ENCODE data around the gene CMTM8.
"Not testable (repeated sequence)": the region's sequence is repeated elsewhere in the genome, so short reads cannot be mapped to it uniquely, and the experiment has no call there.

The CMTM8 gene

GRCh38 chr3:32387512-32387911 is 149.0 kb downstream of the CMTM8 start:
- Histone ChIP-seq H3K4me2 (ENCODE audit: low read length) (no peak overlapping the region), H2AFZ (ENCODE audit: low read depth, low read length) (no peak overlapping the region), H3K4me3 (ENCODE audit: low read length) (no peak overlapping the region), H3K9me3 (ENCODE audit: insufficient read depth, low read length) (no peaks in the 10 kb centered on the region), H4K20me1 (ENCODE audit: insufficient read depth, low read length) (no peaks in the 10 kb centered on the region), H3K79me2 (ENCODE audit: low read length) (peaks cover 11% of the 10 kb centered on the region), H3K36me3 (replicated peaks; ENCODE audit: low read depth, low read length) (no peaks in the 10 kb centered on the region), H3K27ac (ENCODE audit: low read length) (no peak overlapping the region), H3K4me1 (ENCODE audit: low read length) (peaks cover 6% of the 10 kb centered on the region), H3K27me3 (ENCODE audit: low read depth, low read length) (peaks cover 14% of the 10 kb centered on the region), H3K9ac (ENCODE audit: low read length) (no peak overlapping the region)
- TF ChIP-seq CTCF (IDR thresholded peaks at IDR 0.05; ENCODE audit: low read depth, low read length) (no peak), EZH2phosphoT487 (IDR thresholded peaks at IDR 0.05; ENCODE audit: low read depth) (no peak)

- H3K9ac ChIP-seq (ENCODE audit: low read length); H3K4me3 ChIP-seq (ENCODE audit: low read length); H3K4me2 ChIP-seq (ENCODE audit: low read length); H2AFZ ChIP-seq (ENCODE audit: low read depth, low read length); H3K27ac ChIP-seq (ENCODE audit: low read length); H3K9me3 ChIP-seq (ENCODE audit: insufficient read depth, low read length); H3K36me3 ChIP-seq (replicated peaks; ENCODE audit: low read depth, low read length); H4K20me1 ChIP-seq (ENCODE audit: insufficient read depth, low read length); H3K27me3 ChIP-seq (ENCODE audit: low read depth, low read length): not testable (repeated sequence)
- peaks cover 16% of the 10 kb centered on the region for H3K4me1 ChIP-seq (ENCODE audit: low read length)
- H3K79me2 ChIP-seq (ENCODE audit: low read length), result peaks cover 32% of the 10 kb centered on the region
Observed at GRCh38 chr3:32389577-32389976, 151.1 kb downstream of the CMTM8 start.

- Histone ChIP-seq H4K20me1 (ENCODE audit: insufficient read depth, low read length) (0 out of 2 replicates have a peak, but pooled peaks cover 7% of the 10 kb centered on the region), H3K9me3 (ENCODE audit: insufficient read depth, low read length) (no peaks in the 10 kb centered on the region), H3K79me2 (ENCODE audit: low read length) (peaks cover 52% of the 10 kb centered on the region), H2AFZ (ENCODE audit: low read depth, low read length) (peak within 1 kb of the TSS; percentile 56), H3K9ac (ENCODE audit: low read length) (peak within 1 kb of the TSS; percentile 84), H3K27ac (ENCODE audit: low read length) (peak within 1 kb of the TSS; percentile 27; the same call in 1 of the 2 replicates), H3K4me1 (ENCODE audit: low read length) (peaks cover 16% of the 10 kb centered on the region), H3K4me3 (ENCODE audit: low read length) (peak within 1 kb of the TSS; percentile 76), H3K4me2 (ENCODE audit: low read length) (peak within 1 kb of the TSS; percentile 86), H3K27me3 (ENCODE audit: low read depth, low read length) (no peaks in the 10 kb centered on the region), H3K36me3 (replicated peaks; ENCODE audit: low read depth, low read length) (peaks cover 6% of the 10 kb centered on the region)
- TF ChIP-seq CTCF (IDR thresholded peaks at IDR 0.05; ENCODE audit: low read depth, low read length) (peak; percentile 40), EZH2phosphoT487 (IDR thresholded peaks at IDR 0.05; ENCODE audit: low read depth) (no peak)
Observed at GRCh38 chr3:32391643-32392535, 153.4 kb downstream of the CMTM8 start, which contains the start of gene CMTM7. Gene CMTM7, plus strand, starts transcription at chr3:32391853. Its CDS starts 54 bp downstream, at chr3:32391907.

- Histone ChIP-seq H3K27me3 (ENCODE audit: low read depth, low read length) (no peaks in the 10 kb centered on the region), H2AFZ (ENCODE audit: low read depth, low read length) (peak overlapping the region; percentile 9), H3K9me3 (ENCODE audit: insufficient read depth, low read length) (no peaks in the 10 kb centered on the region), H3K4me1 (ENCODE audit: low read length) (peaks cover 16% of the 10 kb centered on the region), H4K20me1 (ENCODE audit: insufficient read depth, low read length) (0 out of 2 replicates have a peak, but pooled peaks cover 7% of the 10 kb centered on the region), H3K27ac (ENCODE audit: low read length) (peak overlapping the region; percentile 27; the same call in 1 of the 2 replicates), H3K9ac (ENCODE audit: low read length) (peak overlapping the region; percentile 84), H3K4me3 (ENCODE audit: low read length) (peak overlapping the region; percentile 76), H3K79me2 (ENCODE audit: low read length) (peaks cover 53% of the 10 kb centered on the region), H3K4me2 (ENCODE audit: low read length) (peak overlapping the region; percentile 86), H3K36me3 (replicated peaks; ENCODE audit: low read depth, low read length) (peaks cover 6% of the 10 kb centered on the region)
- TF ChIP-seq CTCF (IDR thresholded peaks at IDR 0.05; ENCODE audit: low read depth, low read length) (no peak; the same call in none of the 2 replicates), EZH2phosphoT487 (IDR thresholded peaks at IDR 0.05; ENCODE audit: low read depth) (no peak)
Observed at GRCh38 chr3:32392536-32393302, 154.2 kb downstream of the CMTM8 start.

Data from OCI-LY3 (cell line).